Tibial nerve (tissue), 4 donors: Measurements from ENCODE around the gene EEF1B2. TPM values are rescaled to one million over a fixed set of nuclear protein-coding genes. Genes with fewer than 3 reads are reported as not detected.

Experiments used
- DNase-seq, 2 donors: peaks; one replicate each; pipeline ENCODE4 v3.0.0-alpha.2; 2019; ENCODE audit warnings: low spot score in 2 of 2
- H3K27ac ChIP-seq, 4 donors: fragments of 200-600 bp; sonication (generic) in 3 of 4; one replicate each; pipeline ENCODE4 v1.5.1; 2017 to 2019; ENCODE audit warnings: mild to moderate bottlenecking in 1 of 4
- H3K27me3 ChIP-seq, 2 donors: fragments of 200-600 bp; sonication (generic) in 1 of 2; one replicate each; pipeline versions ENCODE4 v1.5.1 to v1.6.0; 2017 to 2019
- H3K36me3 ChIP-seq, 3 donors: fragments of 200-600 bp; sonication (generic); one replicate each; pipeline ENCODE4 v1.5.1; 2018 to 2019
- H3K4me1 ChIP-seq, 4 donors: fragments of 200-600 bp; sonication (generic) in 3 of 4; one replicate each; pipeline ENCODE4 v1.5.1; 2017 to 2019
- H3K4me3 ChIP-seq, 4 donors: fragments of 200-600 bp; sonication (generic) in 3 of 4; one replicate each; pipeline ENCODE4 v1.5.1; 2017 to 2019; ENCODE audit warnings: mild to moderate bottlenecking in 1 of 4, moderate library complexity in 1 of 4
- H3K9me3 ChIP-seq, 4 donors: fragments of 200-600 bp; sonication (generic) in 3 of 4; one replicate each; pipeline ENCODE4 v1.5.1; 2017 to 2019
- EP300 ChIP-seq, 2 donors: sonication (generic); formaldehyde crosslinking; IDR thresholded peaks; one replicate each; pipeline ENCODE4 v1.6.1; 2017; ENCODE audit warnings: antibody characterized with exemption in 2 of 2, mild to moderate bottlenecking in 1 of 2
- POLR2A ChIP-seq, 2 donors: fragments of 450-650 bp; IDR thresholded peaks; one replicate each; pipeline ENCODE4 v1.6.1; 2017; ENCODE audit warnings: antibody characterized with exemption in 2 of 2, mild to moderate bottlenecking in 2 of 2, moderate library complexity in 2 of 2
- WGBS, 2 donors: methylation state at CpG; one replicate each; pipeline ENCODE4 v1.1.5; 2018; 5-methylcytosine and 5-hydroxymethylcytosine counted together
- total RNA-seq, 4 donors: library from RNA; depleted of rRNA; stranded (reverse); fragments of >200 nt; gene quantifications; one replicate each; pipeline ENCODE4 v1.1.0, GENCODE V29; 2016
- TF ChIP-seq, protein P1 (sequence below), 5 experiments: fragments of 200-600 bp in 3 of 5; fragments of 450-650 bp in 2 of 5; sonication (generic) in 3 of 5; IDR thresholded peaks; one replicate each; pipeline ENCODE4 v1.5.1; 2016 to 2019; ENCODE audit warnings: antibody characterized with exemption in 5 of 5, mild to moderate bottlenecking in 3 of 5, moderate library complexity in 2 of 5

The EEF1B2 gene
- total RNA-seq, 4 donors from 2014 or later = 200 to 300 (median 258) TPM

DNA sequence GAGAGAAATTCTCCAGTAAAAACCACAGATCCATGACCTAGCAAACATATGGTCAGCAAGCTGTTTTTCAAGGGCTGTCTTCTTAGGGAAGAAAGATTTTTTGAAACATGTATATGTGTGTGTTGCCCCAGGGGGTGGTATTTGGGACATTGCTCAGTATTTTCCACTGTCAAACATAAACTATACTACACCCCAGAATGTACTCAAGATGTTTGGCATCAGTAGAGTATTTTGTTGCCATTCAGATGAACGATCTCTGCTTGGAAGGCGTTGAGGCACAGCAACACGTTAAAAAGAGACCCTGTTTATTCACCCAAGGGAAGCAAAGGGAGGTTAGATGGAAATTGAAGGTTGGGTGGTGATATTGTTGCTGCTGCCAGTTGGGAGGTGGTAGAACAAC is 30.0 kb downstream of the EEF1B2 start:
- DNase-seq = no peak
- H3K27me3 ChIP-seq = no peaks in the 10 kb centered on the region
- no peak overlapping the region for H3K27ac ChIP-seq
- no peak overlapping the region for H3K4me3 ChIP-seq
- peaks cover 0 to 4% (median 0%) of the 10 kb centered on the region in 4 donors for H3K4me1 ChIP-seq
- TF ChIP-seq EP300 (IDR thresholded peaks at IDR 0.05) = no peak
- TF ChIP-seq, protein P1, sequence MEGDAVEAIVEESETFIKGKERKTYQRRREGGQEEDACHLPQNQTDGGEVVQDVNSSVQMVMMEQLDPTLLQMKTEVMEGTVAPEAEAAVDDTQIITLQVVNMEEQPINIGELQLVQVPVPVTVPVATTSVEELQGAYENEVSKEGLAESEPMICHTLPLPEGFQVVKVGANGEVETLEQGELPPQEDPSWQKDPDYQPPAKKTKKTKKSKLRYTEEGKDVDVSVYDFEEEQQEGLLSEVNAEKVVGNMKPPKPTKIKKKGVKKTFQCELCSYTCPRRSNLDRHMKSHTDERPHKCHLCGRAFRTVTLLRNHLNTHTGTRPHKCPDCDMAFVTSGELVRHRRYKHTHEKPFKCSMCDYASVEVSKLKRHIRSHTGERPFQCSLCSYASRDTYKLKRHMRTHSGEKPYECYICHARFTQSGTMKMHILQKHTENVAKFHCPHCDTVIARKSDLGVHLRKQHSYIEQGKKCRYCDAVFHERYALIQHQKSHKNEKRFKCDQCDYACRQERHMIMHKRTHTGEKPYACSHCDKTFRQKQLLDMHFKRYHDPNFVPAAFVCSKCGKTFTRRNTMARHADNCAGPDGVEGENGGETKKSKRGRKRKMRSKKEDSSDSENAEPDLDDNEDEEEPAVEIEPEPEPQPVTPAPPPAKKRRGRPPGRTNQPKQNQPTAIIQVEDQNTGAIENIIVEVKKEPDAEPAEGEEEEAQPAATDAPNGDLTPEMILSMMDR (IDR thresholded peaks at IDR 0.05) = no peak
- no peak for TF ChIP-seq POLR2A (IDR thresholded peaks at IDR 0.05)
- WGBS, 2 donors = 54 to 61% methylated on average over 3 of the region's 3 CpGs
- H3K36me3 ChIP-seq = no peaks in the 10 kb centered on the region
- no peaks in the 10 kb centered on the region for H3K9me3 ChIP-seq

DNA sequence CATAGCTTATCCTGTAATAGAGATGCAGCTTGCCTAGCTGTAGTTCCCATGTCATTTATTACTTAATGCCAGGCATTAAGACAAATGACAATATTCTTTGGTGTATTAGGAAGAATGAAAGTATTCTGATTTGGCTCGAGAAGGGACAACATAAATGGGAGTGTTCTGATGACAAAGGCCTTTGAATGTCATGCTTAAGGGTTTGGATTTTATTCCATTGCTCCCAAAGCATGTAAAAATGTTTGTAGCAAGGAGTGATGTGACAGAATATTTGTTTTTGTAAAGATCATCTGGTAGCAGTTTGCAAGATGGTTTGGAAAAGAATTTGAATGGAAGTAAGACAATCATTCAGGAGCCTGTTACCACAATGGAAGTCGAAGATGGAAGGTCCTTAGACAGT is 30.4 kb downstream of the EEF1B2 start:
- WGBS, 2 donors = 48 to 57% methylated on average over 2 of the region's 2 CpGs

GRCh38 chr2:206190689-206191088 is 31.0 kb downstream of the EEF1B2 start:
- no peaks in the 10 kb centered on the region for H3K36me3 ChIP-seq
- H3K27me3 ChIP-seq = no peaks in the 10 kb centered on the region
- no peak for DNase-seq
- no peak overlapping the region for H3K27ac ChIP-seq
- H3K4me1 ChIP-seq = peaks cover 0 to 4% (median 0%) of the 10 kb centered on the region in 4 donors
- H3K9me3 ChIP-seq = no peaks in the 10 kb centered on the region
- no peak overlapping the region for H3K4me3 ChIP-seq
- no peak for TF ChIP-seq POLR2A (IDR thresholded peaks at IDR 0.05)
- TF ChIP-seq, protein P1 (IDR thresholded peaks at IDR 0.05) = no peak
- TF ChIP-seq EP300 (IDR thresholded peaks at IDR 0.05) = no peak
- WGBS, 2 donors = 76 to 77% methylated on average over 5 of the region's 5 CpGs

More for the DNA sequence above, 30.4 kb downstream of the EEF1B2 start:
- TF ChIP-seq POLR2A (IDR thresholded peaks at IDR 0.05) = no peak
- TF ChIP-seq, protein P1 (IDR thresholded peaks at IDR 0.05) = no peak
- H3K9me3 ChIP-seq = no peaks in the 10 kb centered on the region
- H3K4me3 ChIP-seq = no peak overlapping the region
- no peak overlapping the region for H3K27ac ChIP-seq
- H3K36me3 ChIP-seq = no peaks in the 10 kb centered on the region
- no peak for DNase-seq
- H3K4me1 ChIP-seq = peaks cover 0 to 4% (median 0%) of the 10 kb centered on the region in 4 donors
- H3K27me3 ChIP-seq = no peaks in the 10 kb centered on the region

GRCh38 chr2:206192157-206192556 is 32.5 kb downstream of the EEF1B2 start:
- H3K27me3 ChIP-seq = no peaks in the 10 kb centered on the region
- H3K4me1 ChIP-seq = peaks cover 0 to 4% (median 0%) of the 10 kb centered on the region in 4 donors
- no peak overlapping the region for H3K4me3 ChIP-seq
- H3K27ac ChIP-seq = no peak overlapping the region
- TF ChIP-seq EP300 (IDR thresholded peaks at IDR 0.05) (no peak), POLR2A (IDR thresholded peaks at IDR 0.05) (no peak)
- TF ChIP-seq, protein P1 (IDR thresholded peaks at IDR 0.05) = no peak
- WGBS, 2 donors = 97 to 100% methylated on average over 3 of the region's 3 CpGs
- H3K9me3 ChIP-seq = no peaks in the 10 kb centered on the region
- H3K36me3 ChIP-seq = no peaks in the 10 kb centered on the region
- DNase-seq = no peak

GRCh38 chr2:206193671-206194357 is 34.1 kb downstream of the EEF1B2 start:
- H3K36me3 ChIP-seq = no peaks in the 10 kb centered on the region
- no peaks in the 10 kb centered on the region for H3K9me3 ChIP-seq
- no peak for DNase-seq
- peaks cover 0 to 4% (median 0%) of the 10 kb centered on the region in 4 donors for H3K4me1 ChIP-seq
- WGBS, 2 donors = 25 to 28% methylated on average over 2 of the region's 2 CpGs
- H3K4me3 ChIP-seq = no peak overlapping the region
- no peak overlapping the region for H3K27ac ChIP-seq
- TF ChIP-seq EP300 (IDR thresholded peaks at IDR 0.05) = no peak
- no peaks in the 10 kb centered on the region for H3K27me3 ChIP-seq
